ENCODE measurements around the gene B9D2. TPM values are rescaled to one million over a fixed set of nuclear protein-coding genes. Genes with fewer than 3 reads are reported as not detected.

The B9D2 gene
- total RNA-seq, 1 experiment from 2014 or later = 7.3 TPM

- peak; percentile 67; the same call in 1 of the 2 replicates for TF ChIP-seq SRF (IDR thresholded peaks at IDR 0.05; ENCODE audit: low read depth)
- TF ChIP-seq EZH2phosphoT487 (IDR thresholded peaks at IDR 0.05; ENCODE audit: borderline replicate concordance) = no peak
- TF ChIP-seq CEBPB (IDR thresholded peaks at IDR 0.05; ENCODE audit: low read depth) = no peak
- peak; percentile 91 for TF ChIP-seq POLR2AphosphoS5 (IDR thresholded peaks at IDR 0.05; ENCODE audit: low read depth, low read length)
- peak; percentile 83 for TF ChIP-seq MAX (IDR thresholded peaks at IDR 0.05)
These were observed 53.7 kb downstream of the B9D2 start, which contains the start of gene CCDC97 (continued) for GRCh38 chr19:41310033-41310831.

- BruUV-seq (replicated peaks) = TSS peak; percentile 73
- Histone ChIP-seq H3K79me2 (ENCODE audit: insufficient read depth, low read length) (peaks cover 32% of the 10 kb centered on the region), H3K4me3 (replicated peaks in 1 of 2; ENCODE audit: low read depth in 1 of 2, low read length in 2 of 2) (peak overlapping the region; percentile 79 to 92), H3K9me2 (ENCODE audit: insufficient read depth) (no peaks in the 10 kb centered on the region), H3K9me3 (ENCODE audit: control insufficient read depth in 1 of 2, insufficient read depth in 1 of 2, low read depth in 1 of 2, low read length in 2 of 2) (no peaks in the 10 kb centered on the region), H2AFZ (ENCODE audit: low read depth, low read length, poor library complexity, severe bottlenecking) (no peak overlapping the region), H3K4me1 (ENCODE audit: control insufficient read depth in 1 of 2, insufficient read depth in 2 of 2, low read length in 2 of 2) (peaks cover 12 to 25% of the 10 kb centered on the region in 2 experiments), H3K9ac (ENCODE audit: low read length) (peak overlapping the region; percentile 84), H4K20me1 (ENCODE audit: insufficient read depth) (peaks cover 4% of the 10 kb centered on the region; the same call in 1 of the 2 replicates), H3K36me3 (ENCODE audit: control insufficient read depth in 1 of 2, insufficient read depth in 2 of 2, low read length in 2 of 2) (peaks cover 19 to 46% of the 10 kb centered on the region in 2 experiments), H3K27ac (ENCODE audit: low read depth, low read length) (peak overlapping the region; percentile 88), H3K27me3 (ENCODE audit: insufficient read depth, low read length) (no peaks in the 10 kb centered on the region), H3K4me2 (ENCODE audit: low read length) (peak overlapping the region; percentile 95)
- DNase-seq (ENCODE audit: low read depth, low spot score) = no peak
- intact Hi-C loops (cut with micrococcal nuclease) = loop anchor here (2.0 kb wide), 2 partner anchors 41 to 335 kb away; no protein-coding TSS in a partner anchor
- POLR2A ChIA-PET = no interaction called here
- CTCF ChIA-PET = interaction anchor here (0.8 to 2.2 kb wide), 13 partner anchors 9 to 262 kb away, joined by 3 to 22 read pairs (median 4); partner anchors contain the start of gene B9D2
- TF ChIP-seq REST (IDR thresholded peaks at IDR 0.05; ENCODE audit: low read depth) (no peak), ZFX (IDR thresholded peaks at IDR 0.05) (no peak), ELF1 (IDR thresholded peaks at IDR 0.05; ENCODE audit: borderline replicate concordance, low read depth) (no peak), EZH2 (IDR thresholded peaks at IDR 0.05) (no peak), MAX (IDR thresholded peaks at IDR 0.05) (no peak)
- peak; percentile 31 for ATAC-seq
- RAD21 ChIA-PET (ENCODE audit: low non-redundant PET in 1 of 2, low total read pairs in 2 of 2, uncharacterized antibody in 2 of 2, unreplicated experiment in 2 of 2) = no interaction called here
These were observed 54.5 kb downstream of the B9D2 start for GRCh38 chr19:41309180-41310032.
